ENCODE measurements around the gene RGL1. TPM values are rescaled to one million over a fixed set of nuclear protein-coding genes. Genes with fewer than 3 reads are reported as not detected.

RGL1 gene
- total RNA-seq, 2 donors from 2014 or later: 22.5 to 32.7 TPM

GRCh38 chr1:183812686-183813569 lies 8.0 kb downstream of the RGL1 start:
- intact Hi-C loops (cut with DNase I): loop anchor here in 1 of 2 donors (10.0 kb wide), 1 partner anchor 52 kb away; no protein-coding TSS in a partner anchor
- DNase-seq (no peak), ATAC-seq (peak; percentile 29 to 70)

DNA sequence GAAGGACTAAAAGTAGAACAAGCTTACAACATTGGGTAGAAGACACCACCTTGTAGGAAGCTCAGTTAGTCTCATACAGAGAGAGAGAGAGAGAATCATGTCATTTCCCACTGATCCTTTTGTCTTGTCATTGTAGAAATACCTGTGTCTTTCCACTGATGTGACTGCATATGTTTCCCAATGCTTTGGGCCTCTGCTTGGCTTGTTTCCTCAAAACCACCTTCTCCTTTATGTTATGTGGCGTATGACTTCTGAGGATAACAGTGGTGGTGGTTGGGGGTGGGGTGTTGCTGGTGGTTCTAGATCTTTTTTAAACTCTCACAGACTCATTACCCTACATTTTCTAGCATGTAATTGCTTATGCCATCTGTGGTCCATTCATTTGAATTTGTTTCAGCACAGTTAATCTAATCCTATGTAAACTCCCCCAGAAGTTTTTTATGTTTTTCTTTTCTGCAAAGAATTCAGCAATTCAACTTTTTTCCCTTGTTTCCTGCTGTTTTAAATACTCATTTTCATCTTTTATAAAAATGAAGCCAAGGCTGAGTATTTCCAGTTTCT lies 9.3 kb downstream of the RGL1 start:
- intact Hi-C loops (cut with DNase I): loop anchor here in 1 of 2 donors (10.0 kb wide), 1 partner anchor 51 kb away; no protein-coding TSS in a partner anchor
- DNase-seq (no peak), ATAC-seq (no peak)

- ATAC-seq: no peak
- intact Hi-C loops (cut with DNase I): loop anchor here in 1 of 2 donors (10.0 kb wide), 1 partner anchor 49 kb away; no protein-coding TSS in a partner anchor
Measured at GRCh38 chr1:183816110-183816509, 11.2 kb downstream of the RGL1 start.

GRCh38 chr1:183817576-183818288 lies 12.8 kb downstream of the RGL1 start:
- intact Hi-C loops (cut with DNase I): loop anchor here in 1 of 2 donors (10.0 kb wide), 1 partner anchor 47 kb away; no protein-coding TSS in a partner anchor
- no peak for ATAC-seq

More at GRCh38 chr1:183816110-183816509, 11.2 kb downstream of the RGL1 start:
- no peak for DNase-seq

DNA sequence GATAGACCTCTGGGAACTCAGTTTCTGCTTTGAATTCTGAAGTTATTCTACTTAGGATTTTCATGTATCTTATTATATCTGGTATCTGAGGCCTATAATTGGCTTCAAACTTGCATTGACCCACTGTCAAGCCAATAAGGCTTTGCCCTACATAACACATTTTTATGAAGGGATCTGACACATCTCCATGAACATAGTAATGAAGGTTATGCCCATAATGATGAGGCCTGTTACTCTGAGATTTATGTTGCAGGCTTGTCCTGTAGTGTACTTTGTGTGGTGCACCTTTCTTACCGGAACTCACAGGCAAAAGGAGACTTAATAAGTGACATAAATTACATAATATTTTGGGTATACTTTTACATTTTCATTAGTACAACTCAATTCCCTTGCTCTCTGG lies 14.1 kb downstream of the RGL1 start:
- intact Hi-C loops (cut with DNase I): loop anchor here in 1 of 2 donors (10.0 kb wide), 1 partner anchor 46 kb away; no protein-coding TSS in a partner anchor
- ATAC-seq (no peak), DNase-seq (no peak)

More at GRCh38 chr1:183817576-183818288, 12.8 kb downstream of the RGL1 start:
- DNase-seq: no peak

GRCh38 chr1:183821309-183821888 lies 16.5 kb downstream of the RGL1 start:
- DNase-seq (no peak), ATAC-seq (peak; percentile 23 to 56)
- intact Hi-C loops (cut with DNase I): no loop called here

DNA sequence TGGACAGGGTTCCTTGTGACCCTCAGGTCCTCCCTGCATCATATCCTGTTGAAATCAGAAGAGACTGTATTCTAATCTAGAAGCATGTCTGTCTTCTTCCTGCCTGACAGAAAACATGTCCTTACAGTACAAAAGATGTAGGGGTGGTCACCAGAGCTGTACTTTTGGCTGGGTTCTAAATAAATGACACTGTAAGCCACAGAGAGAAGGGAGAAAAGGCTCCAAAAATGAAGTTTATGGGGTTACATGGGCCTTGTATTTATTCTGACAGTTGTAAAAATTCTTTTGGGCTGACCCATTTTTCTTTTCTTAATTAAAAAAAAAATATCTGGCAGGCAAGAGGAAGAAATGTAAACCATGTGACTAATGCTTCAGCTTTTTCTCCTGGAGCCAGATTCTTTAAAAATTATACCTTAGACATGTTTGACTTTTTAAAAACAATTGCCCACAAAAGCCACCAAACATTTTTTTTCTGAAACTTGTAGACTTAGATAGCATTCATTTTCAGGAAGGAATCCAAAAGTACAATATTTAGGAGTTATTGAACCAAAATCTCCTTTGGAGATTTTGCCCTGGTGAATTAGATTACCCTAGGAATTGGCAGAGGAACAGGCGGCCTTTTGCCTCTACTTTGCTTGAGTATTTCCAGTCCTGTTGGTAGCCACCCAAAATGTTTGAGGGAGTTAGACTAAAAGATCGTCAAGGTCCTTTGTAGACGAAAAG lies 17.1 kb downstream of the RGL1 start:
- ATAC-seq: peak; percentile 60 to 62
- peak; percentile 33 for DNase-seq
- intact Hi-C loops (cut with DNase I): no loop called here

- DNase-seq (no peak), ATAC-seq (no peak)
- intact Hi-C loops (cut with DNase I): no loop called here
Measured at GRCh38 chr1:183824291-183824690, 19.4 kb downstream of the RGL1 start.

- no peak for ATAC-seq
- intact Hi-C loops (cut with DNase I): no loop called here
Measured at GRCh38 chr1:183827801-183828200, 22.9 kb downstream of the RGL1 start.

DNA sequence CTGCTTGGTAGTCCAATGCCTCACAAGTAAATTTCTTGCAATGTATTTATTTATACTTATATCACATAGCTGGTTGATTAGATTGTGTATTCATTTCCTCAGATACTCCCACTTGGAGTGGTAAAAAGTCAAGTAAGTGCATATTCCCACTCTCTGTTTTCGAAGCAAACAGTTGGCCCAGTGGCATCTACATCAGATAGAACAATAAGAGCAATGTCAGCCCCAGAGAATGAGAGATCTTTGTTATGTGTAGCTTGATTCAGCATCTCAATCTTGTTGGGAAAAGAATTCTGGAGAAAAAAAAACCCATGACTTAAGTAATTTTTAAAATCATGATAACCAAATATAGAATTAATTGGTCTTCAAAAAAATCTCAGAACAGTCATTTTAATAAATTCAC lies 25.5 kb downstream of the RGL1 start:
- intact Hi-C loops (cut with DNase I): no loop called here
- no peak for DNase-seq
- no peak for ATAC-seq

More at GRCh38 chr1:183827801-183828200, 22.9 kb downstream of the RGL1 start:
- no peak for DNase-seq

GRCh38 chr1:183831311-183831710 lies 26.4 kb downstream of the RGL1 start:
- intact Hi-C loops (cut with DNase I): no loop called here
- no peak for ATAC-seq
- no peak for DNase-seq

- ATAC-seq (peak in 1 of 2 donors; percentile 30), DNase-seq (no peak)
- intact Hi-C loops (cut with DNase I): no loop called here
Measured at GRCh38 chr1:183832459-183832858, 27.5 kb downstream of the RGL1 start.

GRCh38 chr1:183834568-183834967 lies 29.6 kb downstream of the RGL1 start:
- no peak for ATAC-seq
- DNase-seq: no peak
- intact Hi-C loops (cut with DNase I): no loop called here

DNA sequence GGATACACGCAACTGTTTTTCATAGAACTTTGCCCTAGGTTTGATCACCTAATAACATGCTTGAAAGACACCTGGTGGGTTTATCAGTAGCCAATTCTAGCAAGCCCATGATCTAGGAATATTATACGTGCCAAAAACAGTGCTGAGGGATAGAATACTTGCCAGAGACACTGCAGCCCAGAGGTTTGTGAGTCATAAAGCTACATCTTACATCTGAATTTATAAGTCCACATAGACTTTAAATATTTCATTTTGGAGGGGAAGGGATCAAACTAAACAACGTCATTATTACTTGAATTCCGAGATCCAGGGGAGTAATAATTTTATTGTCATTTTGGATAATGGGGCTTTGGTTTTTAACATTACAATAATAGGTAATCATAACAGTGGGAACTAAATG lies 31.7 kb downstream of the RGL1 start:
- DNase-seq (no peak), ATAC-seq (no peak)
- intact Hi-C loops (cut with DNase I): no loop called here

GRCh38 chr1:183837062-183837461 lies 32.1 kb downstream of the RGL1 start:
- intact Hi-C loops (cut with DNase I): no loop called here
- ATAC-seq: no peak
- DNase-seq: no peak

DNA sequence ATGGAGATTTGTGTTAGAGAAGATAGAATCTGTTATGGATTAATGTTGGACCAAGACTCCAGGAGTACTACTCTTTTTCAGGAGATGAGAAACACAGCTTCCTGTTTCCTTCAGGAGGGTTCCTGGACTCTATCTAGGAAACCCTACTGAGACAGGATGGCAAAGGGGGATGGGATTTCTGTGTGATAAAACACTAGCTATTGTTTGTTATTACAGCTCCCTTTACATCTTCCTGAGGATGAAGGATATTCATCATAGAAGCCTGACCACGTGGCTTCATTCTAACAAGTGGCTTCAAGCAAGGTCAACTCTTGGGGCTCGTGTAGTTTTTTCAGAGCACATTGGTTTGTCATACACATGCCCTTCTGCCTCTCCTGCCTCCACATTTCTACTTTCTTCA lies 33.3 kb downstream of the RGL1 start:
- ATAC-seq: no peak

GRCh38 chr1:183840140-183840539 lies 35.2 kb downstream of the RGL1 start:
- DNase-seq (no peak), ATAC-seq (no peak)
- intact Hi-C loops (cut with DNase I): no loop called here

More for the DNA sequence above, 33.3 kb downstream of the RGL1 start:
- intact Hi-C loops (cut with DNase I): no loop called here
- no peak for DNase-seq

DNA sequence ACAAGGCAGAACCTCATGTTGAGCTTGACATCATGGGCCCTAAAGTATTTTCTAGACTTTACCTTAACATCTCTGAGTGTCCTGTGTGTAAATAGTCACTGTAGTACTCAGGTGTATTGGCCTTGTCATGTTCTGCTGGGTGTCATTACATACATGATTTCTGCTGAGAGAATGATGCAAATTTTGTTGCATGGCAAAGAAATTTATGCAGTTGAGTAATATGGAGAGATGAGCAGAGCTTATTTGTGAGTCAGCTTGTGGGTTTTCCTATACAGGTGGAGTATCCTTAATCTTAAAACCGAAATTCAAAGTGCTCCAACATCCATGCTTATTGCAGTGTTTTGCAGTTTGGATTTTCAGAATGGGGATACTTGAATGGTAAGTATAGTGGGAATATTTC lies 36.6 kb downstream of the RGL1 start:
- ATAC-seq (no peak), DNase-seq (no peak)
- intact Hi-C loops (cut with DNase I): no loop called here
